ENCODE data around the gene CTDSPL. TPM values are rescaled to one million over a fixed set of nuclear protein-coding genes. Genes with fewer than 3 reads are reported as not detected.

The CTDSPL gene
- polyA plus RNA-seq, 1 of the 3 experiments (the other 2 are of a cell fraction): 22.1 TPM

DNA sequence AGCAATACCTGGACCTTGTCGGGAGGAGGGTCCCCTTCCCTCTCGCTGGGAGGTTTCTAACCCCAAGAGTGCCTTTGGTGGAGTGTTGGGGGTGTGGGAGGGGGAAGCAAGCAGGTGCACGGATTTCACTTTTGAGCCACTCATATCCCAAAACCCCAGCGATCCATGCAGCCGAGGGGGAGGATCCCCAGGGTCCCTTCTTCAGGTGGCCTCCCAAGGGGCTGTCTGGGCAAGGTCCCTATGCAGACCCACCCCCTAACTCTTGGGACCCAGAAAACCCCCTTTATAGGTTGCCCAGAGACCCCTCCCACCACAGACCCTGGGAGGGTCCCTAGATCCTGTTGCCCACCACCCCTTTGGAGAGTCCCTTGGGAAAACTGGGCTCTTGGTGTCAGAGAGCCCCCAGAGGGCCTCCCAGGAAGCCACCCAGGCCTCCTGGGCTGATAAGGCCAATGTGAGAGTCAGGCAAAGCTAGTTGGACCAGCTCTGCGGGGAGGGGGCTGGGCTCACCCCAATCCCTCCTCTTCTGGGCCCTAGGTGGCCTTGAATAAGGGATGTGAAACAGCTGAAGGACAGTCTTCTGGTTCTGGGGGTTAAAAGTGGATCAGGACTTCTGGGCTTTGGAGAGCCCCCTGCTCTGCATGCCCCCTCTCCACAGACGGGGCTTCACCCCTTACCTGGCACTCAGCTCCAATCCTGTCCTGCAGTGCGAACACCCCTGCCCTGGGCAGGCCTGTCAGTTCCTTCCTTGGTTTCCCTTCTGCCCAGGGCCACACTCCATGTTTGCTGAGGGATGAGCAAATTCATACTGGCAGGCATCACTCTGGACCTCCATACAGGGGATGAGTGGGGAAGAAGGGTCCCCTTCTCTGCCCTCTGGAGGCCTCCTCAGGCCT is 168.7 kb downstream of the CTDSPL start:
- POLR2A ChIA-PET: interaction anchor here (0.6 to 1.8 kb wide), 4 partner anchors 12 to 241 kb away, joined by 3 to 6 read pairs (median 4); partner anchors contain the start of gene ACAA1
- H3K79me2 ChIP-seq (ENCODE audit: insufficient read depth): peaks cover 3% of the 10 kb centered on the region; the same call in 1 of the 2 replicates
- 13% methylated on average over 2 of the region's 8 CpGs for WGBS (ENCODE audit: low lambda C conversion rate)
- H3K4me1 ChIP-seq (ENCODE audit: control insufficient read depth in 1 of 2, insufficient read depth in 2 of 2, low read depth in 1 of 2, low read length in 1 of 2): peaks cover 18 to 23% of the 10 kb centered on the region in 2 experiments; a peak in 3 of 4 replicates
- peaks cover 13% of the 10 kb centered on the region for H3F3A ChIP-seq (replicated peaks; ENCODE audit: insufficient read depth)
- H3K9me3 ChIP-seq: no peaks in the 10 kb centered on the region
- peak overlapping the region; percentile 83 for H3K4me2 ChIP-seq
- DNase-seq: no peak
- peaks cover 3% of the 10 kb centered on the region; the same call in 1 of the 2 replicates for H4K20me1 ChIP-seq (ENCODE audit: insufficient read depth)
- CTCF ChIA-PET: interaction anchor here (0.7 kb wide), 1 partner anchor 27 kb away, joined by 3 read pairs; no protein-coding TSS in a partner anchor
- H3K9me2 ChIP-seq: no peaks in the 10 kb centered on the region
- peak overlapping the region; percentile 75 to 77 for H3K4me3 ChIP-seq (ENCODE audit: low read depth in 2 of 2, low read length in 1 of 2)
- no peaks in the 10 kb centered on the region for H3K36me3 ChIP-seq (replicated peaks in 1 of 2; ENCODE audit: control insufficient read depth in 1 of 2, insufficient read depth in 2 of 2, low read length in 1 of 2)
- peak overlapping the region; percentile 88 for H2AFZ ChIP-seq (ENCODE audit: low read depth)
- H3K27ac ChIP-seq (ENCODE audit: low read depth in 2 of 2, low read length in 1 of 2): peak overlapping the region in 1 of 2 experiments; percentile 58; a peak in 3 of 4 replicates
- H3K27me3 ChIP-seq (ENCODE audit: insufficient read depth): no peaks in the 10 kb centered on the region
- H3K9ac ChIP-seq: peak overlapping the region; percentile 92
- TF ChIP-seq POLR2AphosphoS5 (IDR thresholded peaks at IDR 0.05; ENCODE audit: low read depth, low read length): 0 out of 2 replicates have a peak, but pooled peaks have one; percentile 2
- TF ChIP-seq RCOR1 (IDR thresholded peaks at IDR 0.05; ENCODE audit: low read length): no peak

GRCh38 chr3:38031022-38031994 is 169.6 kb downstream of the CTDSPL start:
- H3K27ac ChIP-seq (ENCODE audit: low read depth in 2 of 2, low read length in 1 of 2): peak overlapping the region in 1 of 2 experiments; percentile 58; a peak in 2 of 4 replicates
- H3K36me3 ChIP-seq (replicated peaks in 1 of 2; ENCODE audit: control insufficient read depth in 1 of 2, insufficient read depth in 2 of 2, low read length in 1 of 2): no peaks in the 10 kb centered on the region
- peaks cover 3% of the 10 kb centered on the region; the same call in 1 of the 2 replicates for H4K20me1 ChIP-seq (ENCODE audit: insufficient read depth)
- CTCF ChIA-PET: no interaction called here
- peak overlapping the region; percentile 88; the same call in 1 of the 2 replicates for H2AFZ ChIP-seq (ENCODE audit: low read depth)
- TF ChIP-seq, protein P1, sequence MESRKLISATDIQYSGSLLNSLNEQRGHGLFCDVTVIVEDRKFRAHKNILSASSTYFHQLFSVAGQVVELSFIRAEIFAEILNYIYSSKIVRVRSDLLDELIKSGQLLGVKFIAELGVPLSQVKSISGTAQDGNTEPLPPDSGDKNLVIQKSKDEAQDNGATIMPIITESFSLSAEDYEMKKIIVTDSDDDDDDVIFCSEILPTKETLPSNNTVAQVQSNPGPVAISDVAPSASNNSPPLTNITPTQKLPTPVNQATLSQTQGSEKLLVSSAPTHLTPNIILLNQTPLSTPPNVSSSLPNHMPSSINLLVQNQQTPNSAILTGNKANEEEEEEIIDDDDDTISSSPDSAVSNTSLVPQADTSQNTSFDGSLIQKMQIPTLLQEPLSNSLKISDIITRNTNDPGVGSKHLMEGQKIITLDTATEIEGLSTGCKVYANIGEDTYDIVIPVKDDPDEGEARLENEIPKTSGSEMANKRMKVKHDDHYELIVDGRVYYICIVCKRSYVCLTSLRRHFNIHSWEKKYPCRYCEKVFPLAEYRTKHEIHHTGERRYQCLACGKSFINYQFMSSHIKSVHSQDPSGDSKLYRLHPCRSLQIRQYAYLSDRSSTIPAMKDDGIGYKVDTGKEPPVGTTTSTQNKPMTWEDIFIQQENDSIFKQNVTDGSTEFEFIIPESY (IDR thresholded peaks at IDR 0.05; ENCODE audit: borderline replicate concordance, low read depth): no peak
- peak; percentile 67 for TF ChIP-seq NFIC (IDR thresholded peaks at IDR 0.05; ENCODE audit: borderline replicate concordance)
- TF ChIP-seq MAX (IDR thresholded peaks at IDR 0.05; ENCODE audit: low read depth): peak; percentile 73
- TF ChIP-seq TAF1 (IDR thresholded peaks at IDR 0.05; ENCODE audit: borderline replicate concordance, low read depth, low read length): peak; percentile 42; the same call in 1 of the 2 replicates
- no peak for TF ChIP-seq POLR2AphosphoS5 (IDR thresholded peaks at IDR 0.05; ENCODE audit: low read depth, low read length)
- TF ChIP-seq FOSL2 (IDR thresholded peaks at IDR 0.05; ENCODE audit: borderline replicate concordance, low read depth): peak; percentile 56; the same call in 1 of the 2 replicates
- TF ChIP-seq JUND (IDR thresholded peaks at IDR 0.05): peak; percentile 30; the same call in 1 of the 2 replicates
- peaks cover 13 to 17% of the 10 kb centered on the region in 2 experiments; a peak in 3 of 4 replicates for H3K4me1 ChIP-seq (ENCODE audit: control insufficient read depth in 1 of 2, insufficient read depth in 2 of 2, low read depth in 1 of 2, low read length in 1 of 2)
- H3K79me2 ChIP-seq (ENCODE audit: insufficient read depth): peaks cover 3% of the 10 kb centered on the region; the same call in 1 of the 2 replicates
- H3K9me2 ChIP-seq: no peaks in the 10 kb centered on the region
- no peaks in the 10 kb centered on the region for H3K27me3 ChIP-seq (ENCODE audit: insufficient read depth)
- 26% methylated on average over 7 of the region's 9 CpGs for WGBS (ENCODE audit: low lambda C conversion rate)
- peak overlapping the region; percentile 83 for H3K4me2 ChIP-seq
- DNase-seq: no peak
- no peak overlapping the region for H3K4me3 ChIP-seq (ENCODE audit: low read depth in 2 of 2, low read length in 1 of 2)
- POLR2A ChIA-PET: interaction anchor here (1.8 kb wide), 1 partner anchor 105 kb away, joined by 6 read pairs; the partner anchor contains the start of gene ACAA1
- peak overlapping the region; percentile 92 for H3K9ac ChIP-seq
- no peaks in the 10 kb centered on the region for H3K9me3 ChIP-seq
- peaks cover 6% of the 10 kb centered on the region for H3F3A ChIP-seq (replicated peaks; ENCODE audit: insufficient read depth)

Data from SK-N-SH (cell line).